K562 (cell line): Measurements from ENCODE around the gene ACRBP. TPM values are rescaled to one million over a fixed set of nuclear protein-coding genes. Genes with fewer than 3 reads are reported as not detected.

Experiments
- ELF2 ChIP-seq: fragments of 250-450 bp; sonication (Bioruptor Pico); IDR thresholded peaks from 2 replicates; pipeline ENCODE4 v1.5.0; 2021; ENCODE audit warnings: mild to moderate bottlenecking
- FOSL1 ChIP-seq: fragments of 200-800 bp; sonication (Bioruptor generic); conservative IDR thresholded peaks from 2 replicates; pipeline ENCODE4 v1.6.1; 2016; ENCODE audit warnings: missing genetic modification characterization, missing compliant biosample characterization
- HDAC3 ChIP-seq: fragments of 450-650 bp; IDR thresholded peaks from 2 replicates; pipeline ENCODE4 v1.6.1; 2018; ENCODE audit warnings: borderline replicate concordance, mild to moderate bottlenecking, moderate library complexity; ENCODE audit not compliant: partially characterized antibody
- L3MBTL2 ChIP-seq: fragments of 450-650 bp; IDR thresholded peaks from 2 replicates; pipeline ENCODE4 v1.6.1; 2016; ENCODE audit warnings: mild to moderate bottlenecking, moderate library complexity
- POLR2AphosphoS5 ChIP-seq: IDR thresholded peaks from 2 replicates; pipeline ENCODE4 v1.6.1; 2011; ENCODE audit warnings: mild to moderate bottlenecking, low read depth, low read length, moderate library complexity; ENCODE audit not compliant: control insufficient read depth, insufficient read depth
- SAFB2 ChIP-seq: fragments of 200-400 bp; formaldehyde crosslinking; IDR thresholded peaks from 2 replicates; pipeline ENCODE4 v1.6.1; 2018; ENCODE audit warnings: borderline replicate concordance, low read length, low read depth, moderate library complexity; ENCODE audit not compliant: severe bottlenecking
- TRIM24 ChIP-seq, 2 experiments: fragments of 450-650 bp; IDR thresholded peaks; 2 replicates each; pipeline ENCODE4 v1.6.1; 2016
- ZNF12 ChIP-seq: sonication (generic); formaldehyde crosslinking; IDR thresholded peaks from 2 replicates; pipeline ENCODE4 v1.4.0; 2020; ENCODE audit warnings: mild to moderate bottlenecking, missing genetic modification reagents
- ZNF165 ChIP-seq: fragments of 250-450 bp; sonication (Bioruptor Pico); IDR thresholded peaks from 2 replicates; pipeline ENCODE4 v1.4.0; 2020; ENCODE audit warnings: borderline replicate concordance
- ZNF263 ChIP-seq: sonication (generic); formaldehyde crosslinking; IDR thresholded peaks from 2 replicates; pipeline ENCODE4 v1.8.0; 2022; ENCODE audit warnings: mild to moderate bottlenecking, missing genetic modification reagents, borderline replicate concordance
- ZNF444 ChIP-seq: fragments of 250-450 bp; sonication (Bioruptor Pico); IDR thresholded peaks from 2 replicates; pipeline ENCODE4 v1.4.0; 2020; ENCODE audit warnings: mild to moderate bottlenecking, moderate library complexity
- ZNF766 ChIP-seq: fragments of 200-800 bp; sonication (Bioruptor generic); conservative IDR thresholded peaks from 2 replicates; pipeline ENCODE4 v1.6.1; 2016; ENCODE audit warnings: missing genetic modification characterization, missing compliant biosample characterization
- ZNF778 ChIP-seq: fragments of 450-650 bp; formaldehyde crosslinking; IDR thresholded peaks from 2 replicates; pipeline ENCODE4 v1.4.0; 2020; ENCODE audit warnings: mild to moderate bottlenecking, moderate library complexity
- polyA plus RNA-seq, 8 experiments: library from polyadenylated mRNA; depleted of rRNA in 4 of 8; stranded (reverse) in 5 of 8; unstranded in 3 of 8; fragments of >200 nt; fragmentation: Nextera tagmentation in 2 of 8; fragmentation: Illumina TruSeq in 1 of 8; extraction: Ambion mirVana in 2 of 8; extraction: Trizol in 1 of 8; gene quantifications; 2 replicates each; pipeline versions ENCODE4 v1.2.1 to v1.2.3, GENCODE V29; 2011 to 2014; ENCODE audit warnings: inconsistent platforms in 1 of 8, missing spikeins in 1 of 8
- total RNA-seq, 7 experiments: library from RNA; depleted of rRNA in 6 of 7; stranded (reverse); fragments of >200 nt in 6 of 7; fragmentation: Illumina TruSeq in 2 of 7; extraction: Trizol in 2 of 7; gene quantifications; 2 replicates each; pipeline versions ENCODE4 v1.2.1 to v1.2.3, GENCODE V29; 2011 to 2021; ENCODE audit warnings: low replicate concordance in 1 of 7
- TF ChIP-seq, protein P1 (sequence below): fragments of 450-650 bp; IDR thresholded peaks from 2 replicates; pipeline ENCODE4 v1.6.1; 2018; ENCODE audit not compliant: partially characterized antibody
- TF ChIP-seq, protein P2 (sequence below): fragments of 150-350 bp; conservative IDR thresholded peaks from 2 replicates; pipeline ENCODE4 v1.6.1; 2014; ENCODE audit warnings: low read length
- TF ChIP-seq, protein P3 (sequence below): fragments of 200-800 bp; sonication (Bioruptor generic); IDR thresholded peaks from 2 replicates; pipeline ENCODE4 v1.6.1; 2017; ENCODE audit warnings: missing genetic modification characterization, missing compliant biosample characterization

The ACRBP gene
- total and polyA plus RNA-seq, 9 of the 15 experiments (the other 6 are each of a cell fraction or from before 2014, with no cell fraction given), result 3.1 to 31.8 (median 8.4) TPM

GRCh38 chr12:6688999-6689882 lies 42.0 kb upstream of the ACRBP start, which contains the start of gene ZNF384 (continued):
- TF ChIP-seq, protein P1, sequence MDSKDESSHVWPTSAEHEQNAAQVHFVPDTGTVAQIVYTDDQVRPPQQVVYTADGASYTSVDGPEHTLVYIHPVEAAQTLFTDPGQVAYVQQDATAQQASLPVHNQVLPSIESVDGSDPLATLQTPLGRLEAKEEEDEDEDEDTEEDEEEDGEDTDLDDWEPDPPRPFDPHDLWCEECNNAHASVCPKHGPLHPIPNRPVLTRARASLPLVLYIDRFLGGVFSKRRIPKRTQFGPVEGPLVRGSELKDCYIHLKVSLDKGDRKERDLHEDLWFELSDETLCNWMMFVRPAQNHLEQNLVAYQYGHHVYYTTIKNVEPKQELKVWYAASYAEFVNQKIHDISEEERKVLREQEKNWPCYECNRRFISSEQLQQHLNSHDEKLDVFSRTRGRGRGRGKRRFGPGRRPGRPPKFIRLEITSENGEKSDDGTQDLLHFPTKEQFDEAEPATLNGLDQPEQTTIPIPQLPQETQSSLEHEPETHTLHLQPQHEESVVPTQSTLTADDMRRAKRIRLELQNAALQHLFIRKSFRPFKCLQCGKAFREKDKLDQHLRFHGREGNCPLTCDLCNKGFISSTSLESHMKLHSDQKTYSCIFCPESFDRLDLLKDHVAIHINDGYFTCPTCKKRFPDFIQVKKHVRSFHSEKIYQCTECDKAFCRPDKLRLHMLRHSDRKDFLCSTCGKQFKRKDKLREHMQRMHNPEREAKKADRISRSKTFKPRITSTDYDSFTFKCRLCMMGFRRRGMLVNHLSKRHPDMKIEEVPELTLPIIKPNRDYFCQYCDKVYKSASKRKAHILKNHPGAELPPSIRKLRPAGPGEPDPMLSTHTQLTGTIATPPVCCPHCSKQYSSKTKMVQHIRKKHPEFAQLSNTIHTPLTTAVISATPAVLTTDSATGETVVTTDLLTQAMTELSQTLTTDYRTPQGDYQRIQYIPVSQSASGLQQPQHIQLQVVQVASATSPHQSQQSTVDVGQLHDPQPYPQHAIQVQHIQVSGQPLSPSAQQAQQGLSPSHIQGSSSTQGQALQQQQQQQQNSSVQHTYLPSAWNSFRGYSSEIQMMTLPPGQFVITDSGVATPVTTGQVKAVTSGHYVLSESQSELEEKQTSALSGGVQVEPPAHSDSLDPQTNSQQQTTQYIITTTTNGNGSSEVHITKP, result peak; percentile 10
- TF ChIP-seq ZNF263 (CRISPR knock-in tag) (peak; percentile 89), FOSL1 (tag) (peak; percentile 73; the same call in 1 of the 2 replicates), HDAC3 (peak; percentile 54), POLR2AphosphoS5 (peak; percentile 52; the same call in 1 of the 2 replicates), ELF2 (CRISPR knock-in tag) (peak; percentile 99), ZNF778 (CRISPR knock-in tag) (no peak), TRIM24 (IDR thresholded peaks at IDR 0.05) (peak in 1 of 2 experiments; percentile 71; a peak in 2 of 4 replicates), ZNF165 (no peak), L3MBTL2 (0 out of 2 replicates have a peak, but pooled peaks have one; percentile 17), ZNF444 (CRISPR knock-in tag) (0 out of 2 replicates have a peak, but pooled peaks have one; percentile 51), ZNF766 (CRISPR knock-in tag) (peak; percentile 43; the same call in 1 of the 2 replicates), ZNF12 (no peak), SAFB2 (no peak)
- TF ChIP-seq, protein P2, sequence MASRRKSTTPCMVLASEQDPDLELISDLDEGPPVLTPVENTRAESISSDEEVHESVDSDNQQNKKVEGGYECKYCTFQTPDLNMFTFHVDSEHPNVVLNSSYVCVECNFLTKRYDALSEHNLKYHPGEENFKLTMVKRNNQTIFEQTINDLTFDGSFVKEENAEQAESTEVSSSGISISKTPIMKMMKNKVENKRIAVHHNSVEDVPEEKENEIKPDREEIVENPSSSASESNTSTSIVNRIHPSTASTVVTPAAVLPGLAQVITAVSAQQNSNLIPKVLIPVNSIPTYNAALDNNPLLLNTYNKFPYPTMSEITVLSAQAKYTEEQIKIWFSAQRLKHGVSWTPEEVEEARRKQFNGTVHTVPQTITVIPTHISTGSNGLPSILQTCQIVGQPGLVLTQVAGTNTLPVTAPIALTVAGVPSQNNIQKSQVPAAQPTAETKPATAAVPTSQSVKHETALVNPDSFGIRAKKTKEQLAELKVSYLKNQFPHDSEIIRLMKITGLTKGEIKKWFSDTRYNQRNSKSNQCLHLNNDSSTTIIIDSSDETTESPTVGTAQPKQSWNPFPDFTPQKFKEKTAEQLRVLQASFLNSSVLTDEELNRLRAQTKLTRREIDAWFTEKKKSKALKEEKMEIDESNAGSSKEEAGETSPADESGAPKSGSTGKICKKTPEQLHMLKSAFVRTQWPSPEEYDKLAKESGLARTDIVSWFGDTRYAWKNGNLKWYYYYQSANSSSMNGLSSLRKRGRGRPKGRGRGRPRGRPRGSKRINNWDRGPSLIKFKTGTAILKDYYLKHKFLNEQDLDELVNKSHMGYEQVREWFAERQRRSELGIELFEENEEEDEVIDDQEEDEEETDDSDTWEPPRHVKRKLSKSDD, result no peak
- TF ChIP-seq, protein P3, sequence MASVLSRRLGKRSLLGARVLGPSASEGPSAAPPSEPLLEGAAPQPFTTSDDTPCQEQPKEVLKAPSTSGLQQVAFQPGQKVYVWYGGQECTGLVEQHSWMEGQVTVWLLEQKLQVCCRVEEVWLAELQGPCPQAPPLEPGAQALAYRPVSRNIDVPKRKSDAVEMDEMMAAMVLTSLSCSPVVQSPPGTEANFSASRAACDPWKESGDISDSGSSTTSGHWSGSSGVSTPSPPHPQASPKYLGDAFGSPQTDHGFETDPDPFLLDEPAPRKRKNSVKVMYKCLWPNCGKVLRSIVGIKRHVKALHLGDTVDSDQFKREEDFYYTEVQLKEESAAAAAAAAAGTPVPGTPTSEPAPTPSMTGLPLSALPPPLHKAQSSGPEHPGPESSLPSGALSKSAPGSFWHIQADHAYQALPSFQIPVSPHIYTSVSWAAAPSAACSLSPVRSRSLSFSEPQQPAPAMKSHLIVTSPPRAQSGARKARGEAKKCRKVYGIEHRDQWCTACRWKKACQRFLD (CRISPR knock-in tag), result peak; percentile 73
- TF ChIP-seq, all 486 proteins: peak for 128
